ENCODE measurements around the gene ALX4.

DNA sequence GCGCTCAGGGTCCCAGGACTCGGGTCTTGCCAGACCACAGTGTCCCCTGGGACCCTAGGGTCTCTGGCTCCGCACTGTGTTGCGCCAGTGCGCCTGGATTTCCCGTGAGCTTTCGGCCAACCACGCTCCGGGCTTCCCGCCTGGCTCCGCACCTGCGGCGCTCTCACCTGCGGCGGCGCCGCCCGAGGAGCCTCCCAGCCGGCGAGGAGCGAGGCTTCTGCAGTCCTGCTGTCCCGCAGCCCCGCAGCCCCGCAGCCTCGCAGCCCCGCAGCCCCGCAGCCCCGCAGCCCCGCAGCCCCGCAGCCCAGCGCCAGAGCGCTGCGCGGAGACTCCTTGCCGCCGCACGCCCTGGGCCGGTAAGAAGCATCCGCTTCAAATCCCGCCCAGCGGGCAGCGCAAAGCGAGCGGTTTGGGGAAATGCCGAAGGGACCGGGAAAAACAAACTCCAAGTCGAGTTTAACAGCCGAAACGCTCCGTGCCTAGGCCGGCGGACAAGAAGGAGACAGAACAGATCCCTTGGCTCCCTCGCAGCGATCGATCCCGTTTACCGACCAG, 939 bp downstream of the ALX4 start:
- TF ChIP-seq, protein P1, sequence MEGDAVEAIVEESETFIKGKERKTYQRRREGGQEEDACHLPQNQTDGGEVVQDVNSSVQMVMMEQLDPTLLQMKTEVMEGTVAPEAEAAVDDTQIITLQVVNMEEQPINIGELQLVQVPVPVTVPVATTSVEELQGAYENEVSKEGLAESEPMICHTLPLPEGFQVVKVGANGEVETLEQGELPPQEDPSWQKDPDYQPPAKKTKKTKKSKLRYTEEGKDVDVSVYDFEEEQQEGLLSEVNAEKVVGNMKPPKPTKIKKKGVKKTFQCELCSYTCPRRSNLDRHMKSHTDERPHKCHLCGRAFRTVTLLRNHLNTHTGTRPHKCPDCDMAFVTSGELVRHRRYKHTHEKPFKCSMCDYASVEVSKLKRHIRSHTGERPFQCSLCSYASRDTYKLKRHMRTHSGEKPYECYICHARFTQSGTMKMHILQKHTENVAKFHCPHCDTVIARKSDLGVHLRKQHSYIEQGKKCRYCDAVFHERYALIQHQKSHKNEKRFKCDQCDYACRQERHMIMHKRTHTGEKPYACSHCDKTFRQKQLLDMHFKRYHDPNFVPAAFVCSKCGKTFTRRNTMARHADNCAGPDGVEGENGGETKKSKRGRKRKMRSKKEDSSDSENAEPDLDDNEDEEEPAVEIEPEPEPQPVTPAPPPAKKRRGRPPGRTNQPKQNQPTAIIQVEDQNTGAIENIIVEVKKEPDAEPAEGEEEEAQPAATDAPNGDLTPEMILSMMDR (IDR thresholded peaks at IDR 0.05) = no peak
- TF ChIP-seq POLR2A (IDR thresholded peaks at IDR 0.05) = no peak
- TF ChIP-seq POLR2AphosphoS5 (IDR thresholded peaks at IDR 0.05; ENCODE audit: insufficient read depth in 1 of 2, low read depth in 1 of 2) = no peak
